ENCODE results near the gene APBB1. TPM values are rescaled to one million over a fixed set of nuclear protein-coding genes. Genes with fewer than 3 reads are reported as not detected.

APBB1 gene
- total RNA-seq, 1 donor from 2014 or later, result 22.1 TPM

GRCh38 chr11:6351782-6352382 is 67.0 kb downstream of the APBB1 start:
- DNase-seq (no peak), ATAC-seq (ENCODE audit: low read depth) (no peak)
- TF ChIP-seq, protein P1, sequence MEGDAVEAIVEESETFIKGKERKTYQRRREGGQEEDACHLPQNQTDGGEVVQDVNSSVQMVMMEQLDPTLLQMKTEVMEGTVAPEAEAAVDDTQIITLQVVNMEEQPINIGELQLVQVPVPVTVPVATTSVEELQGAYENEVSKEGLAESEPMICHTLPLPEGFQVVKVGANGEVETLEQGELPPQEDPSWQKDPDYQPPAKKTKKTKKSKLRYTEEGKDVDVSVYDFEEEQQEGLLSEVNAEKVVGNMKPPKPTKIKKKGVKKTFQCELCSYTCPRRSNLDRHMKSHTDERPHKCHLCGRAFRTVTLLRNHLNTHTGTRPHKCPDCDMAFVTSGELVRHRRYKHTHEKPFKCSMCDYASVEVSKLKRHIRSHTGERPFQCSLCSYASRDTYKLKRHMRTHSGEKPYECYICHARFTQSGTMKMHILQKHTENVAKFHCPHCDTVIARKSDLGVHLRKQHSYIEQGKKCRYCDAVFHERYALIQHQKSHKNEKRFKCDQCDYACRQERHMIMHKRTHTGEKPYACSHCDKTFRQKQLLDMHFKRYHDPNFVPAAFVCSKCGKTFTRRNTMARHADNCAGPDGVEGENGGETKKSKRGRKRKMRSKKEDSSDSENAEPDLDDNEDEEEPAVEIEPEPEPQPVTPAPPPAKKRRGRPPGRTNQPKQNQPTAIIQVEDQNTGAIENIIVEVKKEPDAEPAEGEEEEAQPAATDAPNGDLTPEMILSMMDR (IDR thresholded peaks at IDR 0.05), result no peak
- ChIA-PET POLR2A (no interaction called here), CTCF (interaction anchor here (0.6 to 5.7 kb wide), 7 partner anchors 10 to 1715 kb away, joined by 3 to 40 read pairs (median 3); partner anchors contain the start of genes OR51D1 and TRIM5)
- no peaks in the 10 kb centered on the region for H3K9me3 Mint-ChIP-seq
- intact Hi-C loops (cut with micrococcal nuclease), result loop anchor here (2.0 to 10.0 kb wide), 2 partner anchors 747 to 1715 kb away; partner anchors contain the start of gene OR51D1
- H3K27ac Mint-ChIP-seq, result no peak overlapping the region
- H3K36me3 Mint-ChIP-seq (ENCODE audit: low read depth), result no peaks in the 10 kb centered on the region
- H3K27me3 Mint-ChIP-seq, result peaks cover 9% of the 10 kb centered on the region
- peaks cover 3% of the 10 kb centered on the region for H3K4me1 Mint-ChIP-seq
- no peak overlapping the region for H3K4me3 Mint-ChIP-seq

DNA sequence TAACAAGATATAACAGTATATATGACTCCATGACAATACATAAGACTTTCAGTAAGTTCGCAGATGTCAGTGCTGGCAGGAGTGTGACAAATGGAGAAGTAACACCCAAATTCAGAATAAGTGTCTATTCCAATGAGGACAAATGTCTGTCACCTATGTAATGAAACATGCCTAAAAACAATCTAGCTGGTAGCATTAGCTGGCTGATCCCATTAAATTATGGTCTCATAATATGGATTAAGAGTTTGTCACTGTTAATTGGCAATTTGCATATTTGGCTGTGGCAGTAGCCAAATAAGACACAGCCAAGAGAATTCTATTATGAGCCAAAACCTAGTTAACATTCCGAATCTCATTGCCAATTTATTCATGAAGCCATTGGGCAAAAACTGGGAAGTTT is 68.4 kb downstream of the APBB1 start:
- H3K27me3 Mint-ChIP-seq, result peaks cover 9% of the 10 kb centered on the region
- peaks cover 3% of the 10 kb centered on the region for H3K4me1 Mint-ChIP-seq
- ATAC-seq (ENCODE audit: low read depth), result no peak
- intact Hi-C loops (cut with micrococcal nuclease), result loop anchor here (10.0 kb wide), 1 partner anchor 746 kb away; no protein-coding TSS in a partner anchor
- DNase-seq, result no peak
- no peaks in the 10 kb centered on the region for H3K9me3 Mint-ChIP-seq
- ChIA-PET POLR2A (no interaction called here), CTCF (interaction anchor here (1.3 to 5.7 kb wide), 3 partner anchors 9 to 1714 kb away, joined by 3 to 40 read pairs (median 7); partner anchors contain the start of gene OR51D1)
- no peak overlapping the region for H3K27ac Mint-ChIP-seq
- TF ChIP-seq, protein P1 (IDR thresholded peaks at IDR 0.05), result no peak
- no peaks in the 10 kb centered on the region for H3K36me3 Mint-ChIP-seq (ENCODE audit: low read depth)
- no peak overlapping the region for H3K4me3 Mint-ChIP-seq

DNA sequence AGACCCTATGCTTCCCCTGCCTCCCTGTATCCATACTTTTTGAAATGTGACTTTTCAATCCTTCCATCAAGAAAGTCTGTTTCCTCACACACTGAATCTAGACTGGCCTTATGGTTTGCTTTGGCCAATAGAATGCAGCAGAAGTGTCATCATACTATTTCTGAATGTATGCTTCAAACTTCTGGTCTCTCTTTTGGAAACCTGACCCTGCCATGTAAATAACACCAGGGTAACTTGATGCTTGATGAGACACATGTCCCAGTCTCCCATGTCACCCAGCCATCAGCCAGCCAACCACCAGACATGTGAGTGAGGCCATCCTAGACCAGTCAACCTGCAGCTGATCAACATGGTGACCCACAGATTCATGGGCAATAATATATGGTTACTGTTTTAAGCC is 68.9 kb downstream of the APBB1 start:
- POLR2A ChIA-PET, result no interaction called here
- Mint-ChIP-seq H3K9me3 (no peaks in the 10 kb centered on the region), H3K27me3 (peaks cover 9% of the 10 kb centered on the region), H3K27ac (no peak overlapping the region), H3K4me3 (no peak overlapping the region), H3K36me3 (ENCODE audit: low read depth) (no peaks in the 10 kb centered on the region), H3K4me1 (peaks cover 3% of the 10 kb centered on the region)
- DNase-seq (no peak), ATAC-seq (ENCODE audit: low read depth) (no peak)
- intact Hi-C loops (cut with micrococcal nuclease), result loop anchor here (10.0 kb wide), 1 partner anchor 745 kb away; no protein-coding TSS in a partner anchor
- TF ChIP-seq, protein P1 (IDR thresholded peaks at IDR 0.05), result no peak
- CTCF ChIA-PET, result interaction anchor here (5.7 kb wide), 1 partner anchor 12 kb away, joined by 40 read pairs; no protein-coding TSS in a partner anchor

- H3K27me3 Mint-ChIP-seq, result peaks cover 6% of the 10 kb centered on the region
- no peak overlapping the region for H3K4me3 Mint-ChIP-seq
- POLR2A ChIA-PET, result no interaction called here
- CTCF ChIA-PET, result interaction anchor here (0.8 to 1.5 kb wide), 4 partner anchors 9 to 322 kb away, joined by 3 to 4 read pairs (median 3); partner anchors contain the start of gene HPX
- TF ChIP-seq, protein P1 (IDR thresholded peaks at IDR 0.05), result no peak
- no peaks in the 10 kb centered on the region for H3K4me1 Mint-ChIP-seq
- H3K36me3 Mint-ChIP-seq (ENCODE audit: low read depth), result no peaks in the 10 kb centered on the region
- no peak for ATAC-seq (ENCODE audit: low read depth)
- no peaks in the 10 kb centered on the region for H3K9me3 Mint-ChIP-seq
- H3K27ac Mint-ChIP-seq, result no peak overlapping the region
- DNase-seq, result no peak
- intact Hi-C loops (cut with micrococcal nuclease), result no loop called here
Measured at GRCh38 chr11:6345366-6345765, 73.5 kb downstream of the APBB1 start.

Other genes with a start within 250 kb of the APBB1 start
- not detected in 2 replicates for gene OR52B2, start 248.8 kb downstream of the APBB1 start, total RNA-seq
- gene OR52W1, start 219.9 kb downstream of the APBB1 start, total RNA-seq, result not detected in 2 replicates
- not detected in 2 replicates for gene C11orf42, start 213.5 kb downstream of the APBB1 start, total RNA-seq
- 27.7 and 32.8 TPM in 2 replicates for gene FHIP1B, start 184.5 kb downstream of the APBB1 start, total RNA-seq
- gene CNGA4, start 180.0 kb downstream of the APBB1 start, total RNA-seq, result 0.20 and 0.22 TPM in 2 replicates
- gene CCKBR, start 159.3 kb downstream of the APBB1 start, total RNA-seq, result not detected in 2 replicates
- 0.55 TPM in 1 of 2 replicates, not detected in the other for gene CAVIN3, start 98.6 kb downstream of the APBB1 start, total RNA-seq
- 14.1 and 16.9 TPM in 2 replicates for gene SMPD1, start 28.6 kb downstream of the APBB1 start, total RNA-seq
- 0.40 TPM in 1 of 2 replicates, not detected in the other for gene HPX, start 21.9 kb upstream of the APBB1 start, total RNA-seq
- 8.3 and 9.0 TPM in 2 replicates for gene TRIM3, start 54.8 kb upstream of the APBB1 start, total RNA-seq
- gene ARFIP2, start 62.2 kb upstream of the APBB1 start, total RNA-seq, result 40.6 and 43.1 TPM in 2 replicates
- 48.0 and 60.0 TPM in 2 replicates for gene TIMM10B, start 62.4 kb upstream of the APBB1 start, total RNA-seq
- gene DNHD1, start 78.2 kb upstream of the APBB1 start, total RNA-seq, result 26.7 and 42.6 TPM in 2 replicates
- 29.1 and 30.5 TPM in 2 replicates for gene RRP8, start 184.5 kb upstream of the APBB1 start, total RNA-seq
- gene ILK, start 184.7 kb upstream of the APBB1 start, total RNA-seq, result 113 and 128 TPM in 2 replicates
- gene TAF10, start 193.1 kb upstream of the APBB1 start, total RNA-seq, result 149 and 154 TPM in 2 replicates
- gene TPP1, start 200.3 kb upstream of the APBB1 start, total RNA-seq, result 98.2 and 123 TPM in 2 replicates
- 0.17 and 0.22 TPM in 2 replicates for gene DCHS1, start 236.7 kb upstream of the APBB1 start, total RNA-seq

All from activated B cell treated with CpG ODN at 0.5 μM for 24 hours (primary cell).